Neural progenitor cell (in vitro differentiated cells): Measurements from ENCODE around the gene EMC6. TPM values are rescaled to one million over a fixed set of nuclear protein-coding genes. Genes with fewer than 3 reads are reported as not detected.

Source experiments
- DNase-seq: peaks from one replicate; pipeline ENCODE4 v3.0.0-alpha.2; 2016; ENCODE audit warnings: low spot score
- H2AFZ ChIP-seq: fragments of 200-600 bp; sonication (generic); replicated peaks from 2 replicates; pipeline ENCODE4 v1.6.1; 2016; ENCODE audit warnings: antibody characterized with exemption
- H3F3A ChIP-seq: fragments of 200-600 bp; sonication (generic); 2 replicates; pipeline ENCODE4 v1.6.1; 2016; ENCODE audit warnings: antibody characterized with exemption, low read depth
- H3K27ac ChIP-seq: fragments of 200-600 bp; sonication (generic); 2 replicates; pipeline ENCODE4 v1.5.1; 2016; ENCODE audit warnings: mild to moderate bottlenecking
- H3K27me3 ChIP-seq: fragments of 200-600 bp; sonication (generic); 2 replicates; pipeline ENCODE4 v1.6.1; 2016; ENCODE audit warnings: mild to moderate bottlenecking, moderate library complexity
- H3K36me3 ChIP-seq: fragments of 200-600 bp; sonication (generic); 2 replicates; pipeline ENCODE4 v1.5.1; 2016
- H3K4me1 ChIP-seq: fragments of 200-600 bp; sonication (generic); 2 replicates; pipeline ENCODE4 v1.6.1; 2016; ENCODE audit warnings: mixed run types
- H3K4me2 ChIP-seq: fragments of 200-600 bp; sonication (generic); 2 replicates; pipeline ENCODE4 v1.6.1; 2016
- H3K4me3 ChIP-seq: fragments of 200-600 bp; sonication (generic); 2 replicates; pipeline ENCODE4 v1.5.1; 2016
- H3K79me2 ChIP-seq: fragments of 200-600 bp; sonication (generic); 2 replicates; pipeline ENCODE4 v1.6.1; 2016; ENCODE audit warnings: low read depth
- H3K9ac ChIP-seq: fragments of 200-600 bp; sonication (generic); 2 replicates; pipeline ENCODE4 v1.6.1; 2016
- H3K9me3 ChIP-seq: fragments of 200-600 bp; sonication (generic); 2 replicates; pipeline ENCODE4 v1.5.1; 2016; ENCODE audit warnings: low read depth
- H4K20me1 ChIP-seq: fragments of 200-600 bp; sonication (generic); 2 replicates; pipeline ENCODE4 v1.6.1; 2016; ENCODE audit warnings: low read depth
- H3K27ac Mint-ChIP-seq: 3 replicates; pipeline ENCODE4 v1.8.0; 2021; ENCODE audit warnings: mixed read lengths
- H3K27me3 Mint-ChIP-seq: 2 replicates; pipeline ENCODE4 v1.8.0; 2022; ENCODE audit warnings: low read depth, mild to moderate bottlenecking, inconsistent platforms, moderate library complexity, mixed read lengths; ENCODE audit not compliant: insufficient read depth
- H3K36me3 Mint-ChIP-seq: 3 replicates; pipeline ENCODE4 v1.8.0; 2021; ENCODE audit warnings: mixed read lengths
- H3K4me1 Mint-ChIP-seq: 3 replicates; pipeline ENCODE4 v1.8.0; 2021; ENCODE audit warnings: mixed read lengths
- H3K4me3 Mint-ChIP-seq: 3 replicates; pipeline ENCODE4 v1.8.0; 2021; ENCODE audit warnings: mild to moderate bottlenecking, moderate library complexity, mixed read lengths
- H3K9me3 Mint-ChIP-seq: 3 replicates; pipeline ENCODE4 v1.8.0; 2020; ENCODE audit warnings: mixed read lengths
- CTCF ChIP-seq: fragments of 200-600 bp; sonication (generic); IDR thresholded peaks from 2 replicates; pipeline ENCODE4 v1.5.1; 2017; ENCODE audit warnings: antibody characterized with exemption, mild to moderate bottlenecking
- EZH2 ChIP-seq: fragments of 200-600 bp; sonication (generic); IDR thresholded peaks from 2 replicates; pipeline ENCODE4 v1.6.1; 2017; ENCODE audit warnings: antibody characterized with exemption, mild to moderate bottlenecking, moderate library complexity
- EZH2phosphoT487 ChIP-seq: fragments of 200-600 bp; sonication (generic); IDR thresholded peaks from 2 replicates; pipeline ENCODE4 v1.6.1; 2017; ENCODE audit warnings: antibody characterized with exemption
- total RNA-seq: library from RNA; depleted of rRNA; stranded (reverse); fragments of >200 nt; gene quantifications from 2 replicates; pipeline ENCODE4 v1.2.3, GENCODE V29; 2015; ENCODE audit warnings: low replicate concordance

The EMC6 gene
- total RNA-seq, result 20.0 and 53.1 TPM in 2 replicates

- H3K4me3 Mint-ChIP-seq, result peak within 1 kb of the TSS; percentile 98
- H3K9me3 Mint-ChIP-seq, result no peaks in the 10 kb centered on the region
- H2AFZ ChIP-seq, result peak within 1 kb of the TSS; percentile 21
- peaks cover 7% of the 10 kb centered on the region for H3K36me3 Mint-ChIP-seq
- peaks cover 11% of the 10 kb centered on the region for H3F3A ChIP-seq
- H3K9me3 ChIP-seq, result no peaks in the 10 kb centered on the region
- H4K20me1 ChIP-seq, result peaks cover 25% of the 10 kb centered on the region
- peak within 1 kb of the TSS; percentile 94 for H3K27ac Mint-ChIP-seq
- peak within 1 kb of the TSS; percentile 82 for H3K4me2 ChIP-seq
- peak within 1 kb of the TSS; percentile 95 for H3K4me3 ChIP-seq
- H3K79me2 ChIP-seq, result peaks cover 39% of the 10 kb centered on the region
- H3K27me3 Mint-ChIP-seq, result peaks cover 9% of the 10 kb centered on the region
- H3K27ac ChIP-seq, result peak within 1 kb of the TSS; percentile 91
- no peaks in the 10 kb centered on the region for H3K36me3 ChIP-seq
- no peaks in the 10 kb centered on the region for H3K27me3 ChIP-seq
- TF ChIP-seq CTCF, result no peak
- TF ChIP-seq EZH2phosphoT487, result no peak
- no peak for TF ChIP-seq EZH2
- no peaks in the 10 kb centered on the region for H3K4me1 ChIP-seq
- peak within 1 kb of the TSS; percentile 88 for H3K9ac ChIP-seq
- peaks cover 26% of the 10 kb centered on the region for H3K4me1 Mint-ChIP-seq
- DNase-seq, result peak; percentile 100
Measured at GRCh38 chr17:3668279-3669084, at the start of gene EMC6, which contains the start of gene TAX1BP3. EMC6 (plus strand) TSS chr17:3668812; CDS start chr17:3669147, 335 bp downstream. TAX1BP3 (minus strand) TSS chr17:3668578; CDS start chr17:3668526, 52 bp downstream.

- Histone ChIP-seq H3K79me2 (no peaks in the 10 kb centered on the region), H3K36me3 (no peaks in the 10 kb centered on the region), H3K4me1 (no peaks in the 10 kb centered on the region), H3F3A (no peaks in the 10 kb centered on the region), H2AFZ (no peak overlapping the region), H3K27me3 (no peaks in the 10 kb centered on the region), H3K4me3 (no peak overlapping the region), H3K4me2 (no peak overlapping the region), H3K9me3 (no peaks in the 10 kb centered on the region), H3K9ac (no peak overlapping the region), H4K20me1 (no peaks in the 10 kb centered on the region), H3K27ac (no peak overlapping the region)
- Mint-ChIP-seq H3K4me3 (no peak overlapping the region), H3K36me3 (peaks cover 32% of the 10 kb centered on the region), H3K9me3 (no peaks in the 10 kb centered on the region), H3K27ac (no peak overlapping the region), H3K27me3 (no peaks in the 10 kb centered on the region), H3K4me1 (no peaks in the 10 kb centered on the region)
- no peak for DNase-seq
- TF ChIP-seq CTCF (no peak), EZH2phosphoT487 (no peak), EZH2 (no peak)
Measured at GRCh38 chr17:3621146-3621720, 47.4 kb upstream of the EMC6 start.

GRCh38 chr17:3622977-3623594 lies 45.5 kb upstream of the EMC6 start:
- Histone ChIP-seq H3K79me2 (no peaks in the 10 kb centered on the region), H3K4me3 (no peak overlapping the region), H4K20me1 (no peaks in the 10 kb centered on the region), H3K27me3 (no peaks in the 10 kb centered on the region), H3K9ac (no peak overlapping the region), H2AFZ (no peak overlapping the region), H3K36me3 (no peaks in the 10 kb centered on the region), H3K27ac (no peak overlapping the region), H3F3A (no peaks in the 10 kb centered on the region), H3K9me3 (no peaks in the 10 kb centered on the region), H3K4me1 (no peaks in the 10 kb centered on the region), H3K4me2 (no peak overlapping the region)
- no peaks in the 10 kb centered on the region for H3K9me3 Mint-ChIP-seq
- TF ChIP-seq EZH2, result no peak
- no peak for TF ChIP-seq EZH2phosphoT487
- no peak for TF ChIP-seq CTCF
- no peak for DNase-seq
- no peaks in the 10 kb centered on the region for H3K27me3 Mint-ChIP-seq
- H3K36me3 Mint-ChIP-seq, result peaks cover 33% of the 10 kb centered on the region
- no peaks in the 10 kb centered on the region for H3K4me1 Mint-ChIP-seq
- H3K4me3 Mint-ChIP-seq, result no peak overlapping the region
- H3K27ac Mint-ChIP-seq, result no peak overlapping the region
